Measurements from ENCODE around the gene MTSS2.

Gene MTSS2

GRCh38 chr16:70703835-70704381 is 18.1 kb upstream of the MTSS2 start:
- Histone ChIP-seq H3K9ac (ENCODE audit: low read length) (peak overlapping the region; percentile 23), H3K4me1 (ENCODE audit: insufficient read depth, low read length) (peaks cover 97% of the 10 kb centered on the region), H3K4me3 (ENCODE audit: low read depth in 1 of 2, low read length in 2 of 2) (no peak overlapping the region), H3K36me3 (ENCODE audit: insufficient read depth, low read length) (no peaks in the 10 kb centered on the region), H3K27me3 (ENCODE audit: control insufficient read depth in 1 of 2, insufficient read depth in 2 of 2, low read length in 2 of 2) (no peaks in the 10 kb centered on the region), H3K27ac (ENCODE audit: low read depth, low read length) (peak overlapping the region; percentile 90), H3K9me3 (ENCODE audit: low read length) (no peaks in the 10 kb centered on the region)

- H3K9ac ChIP-seq (ENCODE audit: low read length), result peak overlapping the region; percentile 58
- no peaks in the 10 kb centered on the region for H3K9me3 ChIP-seq (ENCODE audit: low read length)
- peaks cover 92% of the 10 kb centered on the region for H3K4me1 ChIP-seq (ENCODE audit: insufficient read depth, low read length)
These were observed 17.4 kb upstream of the MTSS2 start for GRCh38 chr16:70703041-70703834.

DNA sequence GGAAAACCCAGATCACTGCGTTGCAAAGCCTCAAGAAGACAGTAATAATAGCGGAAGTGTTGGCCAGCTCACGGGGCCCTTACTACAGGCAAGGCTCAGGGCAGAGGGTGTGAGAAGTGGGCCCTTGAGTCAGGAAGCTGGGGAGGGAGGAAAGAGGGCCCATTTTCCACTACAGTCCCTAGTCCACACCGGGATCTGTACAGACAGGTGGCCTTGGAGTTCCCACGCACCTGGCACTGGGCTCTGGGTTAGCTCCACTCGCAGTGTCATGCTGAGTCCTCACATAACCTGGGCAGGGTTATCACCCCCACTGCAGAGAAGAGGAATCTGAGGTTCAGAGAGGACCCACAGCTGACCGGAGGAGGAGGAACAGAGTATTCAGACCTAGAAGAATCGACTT is 16.8 kb upstream of the MTSS2 start:
- H3K4me1 ChIP-seq (ENCODE audit: insufficient read depth, low read length), result peaks cover 92% of the 10 kb centered on the region

More at GRCh38 chr16:70703041-70703834, 17.4 kb upstream of the MTSS2 start:
- Histone ChIP-seq H3K27ac (ENCODE audit: low read depth, low read length) (peak overlapping the region; percentile 90), H3K36me3 (ENCODE audit: insufficient read depth, low read length) (no peaks in the 10 kb centered on the region), H3K27me3 (ENCODE audit: control insufficient read depth in 1 of 2, insufficient read depth in 2 of 2, low read length in 2 of 2) (no peaks in the 10 kb centered on the region), H3K4me3 (ENCODE audit: low read depth in 1 of 2, low read length in 2 of 2) (peak overlapping the region in 1 of 2 donors; percentile 12)

DNA sequence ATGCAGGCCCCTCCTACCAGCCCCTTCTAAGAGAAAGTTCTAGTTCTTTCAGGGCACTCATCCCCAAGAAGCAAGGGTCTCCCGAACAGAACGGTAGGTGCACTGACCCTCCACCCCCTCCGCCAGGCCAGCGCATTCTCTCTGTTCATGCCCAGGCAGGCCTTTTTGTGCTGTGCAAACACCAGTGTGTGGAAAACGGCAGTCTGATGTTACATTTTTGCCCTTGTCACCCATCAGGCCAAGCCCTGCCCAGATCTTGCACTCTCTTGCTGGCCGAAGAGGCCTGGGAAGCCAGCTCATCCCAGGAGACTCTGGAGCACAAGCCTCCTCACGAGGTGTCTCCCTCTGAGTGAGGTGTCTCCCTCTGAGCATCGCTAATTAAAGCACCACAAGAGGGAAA is 16.1 kb upstream of the MTSS2 start:
- Histone ChIP-seq H3K36me3 (ENCODE audit: insufficient read depth, low read length) (no peaks in the 10 kb centered on the region), H3K27ac (ENCODE audit: low read depth, low read length) (peak overlapping the region; percentile 90), H3K9ac (ENCODE audit: low read length) (peak overlapping the region; percentile 58)

More for the DNA sequence above, 16.8 kb upstream of the MTSS2 start:
- Histone ChIP-seq H3K9ac (ENCODE audit: low read length) (peak overlapping the region; percentile 58), H3K27me3 (ENCODE audit: control insufficient read depth in 1 of 2, insufficient read depth in 2 of 2, low read length in 2 of 2) (no peaks in the 10 kb centered on the region), H3K36me3 (ENCODE audit: insufficient read depth, low read length) (no peaks in the 10 kb centered on the region), H3K9me3 (ENCODE audit: low read length) (no peaks in the 10 kb centered on the region), H3K4me3 (ENCODE audit: low read depth in 1 of 2, low read length in 2 of 2) (peak overlapping the region in 1 of 2 donors; percentile 12), H3K27ac (ENCODE audit: low read depth, low read length) (peak overlapping the region; percentile 90)

DNA sequence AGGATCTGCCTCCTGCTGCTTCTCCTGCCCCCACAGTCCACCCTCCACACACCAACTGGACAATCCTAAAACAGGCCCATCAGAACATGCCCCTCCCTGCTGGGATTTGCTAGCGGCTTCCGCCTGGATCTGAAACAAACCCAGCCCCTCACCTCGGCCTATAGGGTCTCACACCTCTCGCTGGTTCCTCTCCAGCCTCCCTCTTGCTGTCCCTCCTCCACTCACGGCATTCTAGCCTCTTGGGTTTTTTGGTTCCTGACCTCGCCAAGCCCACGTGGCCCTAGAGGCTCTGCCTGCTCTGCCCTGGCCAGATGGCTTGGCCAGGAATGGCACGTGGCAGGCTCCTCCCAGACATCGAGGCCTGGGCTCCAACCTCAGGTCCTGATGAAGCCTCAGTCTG is 15.7 kb upstream of the MTSS2 start:
- Histone ChIP-seq H3K27me3 (ENCODE audit: control insufficient read depth in 1 of 2, insufficient read depth in 2 of 2, low read length in 2 of 2) (no peaks in the 10 kb centered on the region), H3K9ac (ENCODE audit: low read length) (peak overlapping the region; percentile 58), H3K9me3 (ENCODE audit: low read length) (no peaks in the 10 kb centered on the region), H3K27ac (ENCODE audit: low read depth, low read length) (peak overlapping the region; percentile 90), H3K4me3 (ENCODE audit: low read depth in 1 of 2, low read length in 2 of 2) (peak overlapping the region in 1 of 2 donors; percentile 12), H3K36me3 (ENCODE audit: insufficient read depth, low read length) (no peaks in the 10 kb centered on the region), H3K4me1 (ENCODE audit: insufficient read depth, low read length) (peaks cover 92% of the 10 kb centered on the region)

More for the DNA sequence above, 16.1 kb upstream of the MTSS2 start:
- H3K4me1 ChIP-seq (ENCODE audit: insufficient read depth, low read length), result peaks cover 92% of the 10 kb centered on the region
- H3K4me3 ChIP-seq (ENCODE audit: low read depth in 1 of 2, low read length in 2 of 2), result peak overlapping the region; percentile 12 to 14
- no peaks in the 10 kb centered on the region for H3K9me3 ChIP-seq (ENCODE audit: low read length)
- H3K27me3 ChIP-seq (ENCODE audit: control insufficient read depth in 1 of 2, insufficient read depth in 2 of 2, low read length in 2 of 2), result no peaks in the 10 kb centered on the region

GRCh38 chr16:70701036-70701435 is 15.2 kb upstream of the MTSS2 start:
- Histone ChIP-seq H3K4me3 (ENCODE audit: low read depth in 1 of 2, low read length in 2 of 2) (no peak overlapping the region), H3K27me3 (ENCODE audit: control insufficient read depth in 1 of 2, insufficient read depth in 2 of 2, low read length in 2 of 2) (no peaks in the 10 kb centered on the region), H3K36me3 (ENCODE audit: insufficient read depth, low read length) (no peaks in the 10 kb centered on the region), H3K9ac (ENCODE audit: low read length) (no peak overlapping the region), H3K9me3 (ENCODE audit: low read length) (no peaks in the 10 kb centered on the region), H3K4me1 (ENCODE audit: insufficient read depth, low read length) (peaks cover 92% of the 10 kb centered on the region), H3K27ac (ENCODE audit: low read depth, low read length) (peak overlapping the region; percentile 90)

DNA sequence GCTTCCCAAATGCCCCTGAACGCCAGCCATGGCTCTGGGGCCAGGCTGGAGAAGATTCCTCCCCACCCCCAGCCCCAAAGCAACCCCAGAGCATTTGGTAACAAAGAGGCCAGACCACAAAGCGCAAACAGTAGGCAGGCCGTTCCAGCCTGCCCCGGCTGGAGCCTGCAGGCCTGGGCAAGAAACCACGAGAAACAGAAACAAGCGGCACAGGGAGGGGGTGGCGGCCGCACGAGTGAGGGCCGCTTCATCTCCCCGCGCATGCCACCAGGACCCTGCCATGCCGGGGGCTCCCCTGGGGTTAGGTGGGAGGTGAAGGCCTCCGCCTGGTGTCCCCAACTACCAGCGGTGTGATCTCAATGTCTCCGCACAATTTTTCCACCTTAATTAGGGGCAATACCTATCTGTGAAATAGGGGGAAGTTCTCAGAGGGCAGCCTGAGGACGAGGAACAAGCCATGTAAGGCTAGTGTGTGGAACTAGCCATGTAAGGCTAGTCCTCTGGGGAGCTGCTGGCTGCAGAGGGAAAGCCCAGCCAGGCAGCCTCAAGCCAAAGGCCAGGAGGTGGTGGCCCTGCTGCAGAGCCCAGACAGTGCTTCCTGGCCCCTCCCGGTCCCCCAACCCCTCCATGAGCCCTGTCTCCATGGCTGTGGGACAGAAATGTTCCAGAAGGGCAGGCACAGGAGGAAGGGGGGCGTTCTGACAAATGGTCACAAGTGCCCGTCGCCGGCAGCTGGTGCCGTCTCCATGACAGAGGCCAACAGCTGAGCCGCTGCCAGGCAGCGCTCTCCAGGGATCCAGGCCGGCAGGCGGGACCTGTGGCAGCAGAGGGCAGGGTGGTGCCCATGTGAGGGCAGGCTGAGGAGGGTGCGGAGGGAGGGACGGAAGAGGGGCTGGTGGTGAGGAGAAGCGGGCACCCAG is 14.5 kb upstream of the MTSS2 start:
- H3K27me3 ChIP-seq (ENCODE audit: control insufficient read depth in 1 of 2, insufficient read depth in 2 of 2, low read length in 2 of 2), result no peaks in the 10 kb centered on the region
- H3K4me3 ChIP-seq (ENCODE audit: low read depth in 1 of 2, low read length in 2 of 2), result no peak overlapping the region
- H3K36me3 ChIP-seq (ENCODE audit: insufficient read depth, low read length), result no peaks in the 10 kb centered on the region
- H3K27ac ChIP-seq (ENCODE audit: low read depth, low read length), result peak overlapping the region; percentile 5
- no peaks in the 10 kb centered on the region for H3K9me3 ChIP-seq (ENCODE audit: low read length)
- H3K9ac ChIP-seq (ENCODE audit: low read length), result no peak overlapping the region
- H3K4me1 ChIP-seq (ENCODE audit: insufficient read depth, low read length), result peaks cover 94% of the 10 kb centered on the region

DNA sequence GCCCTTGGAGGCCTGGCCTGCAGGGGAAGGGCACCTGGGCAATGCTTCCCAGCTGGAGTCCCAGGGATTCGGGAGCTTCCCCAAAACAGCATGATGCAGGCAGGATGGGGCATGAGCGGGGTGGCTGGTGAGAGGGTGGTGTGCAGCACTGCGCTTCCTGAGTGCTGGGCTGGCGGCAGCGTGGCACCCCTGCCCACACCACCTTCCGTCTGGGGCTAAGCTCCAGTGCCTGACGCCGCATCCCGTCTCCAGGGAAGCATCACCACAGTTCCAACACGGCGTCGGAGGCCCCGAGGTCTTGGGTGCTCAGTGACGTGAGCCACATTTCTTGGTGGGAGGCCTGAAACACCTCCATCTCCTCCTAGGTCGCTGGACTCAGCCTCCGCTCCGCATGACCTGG is 13.8 kb upstream of the MTSS2 start:
- Histone ChIP-seq H3K9ac (ENCODE audit: low read length) (no peak overlapping the region), H3K27me3 (ENCODE audit: control insufficient read depth in 1 of 2, insufficient read depth in 2 of 2, low read length in 2 of 2) (no peaks in the 10 kb centered on the region), H3K9me3 (ENCODE audit: low read length) (no peaks in the 10 kb centered on the region), H3K36me3 (ENCODE audit: insufficient read depth, low read length) (no peaks in the 10 kb centered on the region), H3K4me3 (ENCODE audit: low read depth in 1 of 2, low read length in 2 of 2) (no peak overlapping the region), H3K4me1 (ENCODE audit: insufficient read depth, low read length) (peaks cover 94% of the 10 kb centered on the region), H3K27ac (ENCODE audit: low read depth, low read length) (peak overlapping the region; percentile 5)

DNA sequence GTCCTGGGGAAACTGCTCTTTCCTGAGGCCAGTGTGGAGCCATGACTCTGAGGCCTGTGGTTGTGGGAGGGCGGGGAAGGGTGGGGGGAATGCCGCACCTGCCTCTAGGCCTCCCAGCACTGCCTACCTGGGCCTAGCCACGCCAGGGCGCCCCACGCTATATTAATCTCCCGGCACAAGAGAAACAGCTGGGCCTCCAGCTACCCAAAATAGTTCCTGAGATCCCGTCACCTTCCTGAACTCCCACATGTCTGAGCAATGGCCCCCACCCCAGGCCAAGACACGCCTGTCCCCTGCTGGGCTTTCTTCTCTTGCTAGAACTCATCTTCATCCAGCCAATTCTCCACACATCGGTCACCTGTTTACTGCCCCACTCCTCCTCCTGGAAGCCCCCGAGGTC is 13.0 kb upstream of the MTSS2 start:
- Histone ChIP-seq H3K27me3 (ENCODE audit: control insufficient read depth in 1 of 2, insufficient read depth in 2 of 2, low read length in 2 of 2) (no peaks in the 10 kb centered on the region), H3K9ac (ENCODE audit: low read length) (no peak overlapping the region), H3K9me3 (ENCODE audit: low read length) (no peaks in the 10 kb centered on the region), H3K4me3 (ENCODE audit: low read depth in 1 of 2, low read length in 2 of 2) (no peak overlapping the region), H3K36me3 (ENCODE audit: insufficient read depth, low read length) (no peaks in the 10 kb centered on the region), H3K27ac (ENCODE audit: low read depth, low read length) (peak overlapping the region; percentile 10), H3K4me1 (ENCODE audit: insufficient read depth, low read length) (peaks cover 94% of the 10 kb centered on the region)

GRCh38 chr16:70697594-70698170 is 11.8 kb upstream of the MTSS2 start:
- H3K27ac ChIP-seq (ENCODE audit: low read depth, low read length), result peak overlapping the region; percentile 62
- H3K9me3 ChIP-seq (ENCODE audit: low read length), result no peaks in the 10 kb centered on the region
- no peaks in the 10 kb centered on the region for H3K27me3 ChIP-seq (ENCODE audit: control insufficient read depth in 1 of 2, insufficient read depth in 2 of 2, low read length in 2 of 2)
- H3K4me3 ChIP-seq (ENCODE audit: low read depth in 1 of 2, low read length in 2 of 2), result no peak overlapping the region
- H3K4me1 ChIP-seq (ENCODE audit: insufficient read depth, low read length), result peaks cover 94% of the 10 kb centered on the region
- no peak overlapping the region for H3K9ac ChIP-seq (ENCODE audit: low read length)
- no peaks in the 10 kb centered on the region for H3K36me3 ChIP-seq (ENCODE audit: insufficient read depth, low read length)

All from muscle layer of colon (tissue), 2 donors.